Inflammatory macrophage (primary cell): ENCODE data around the gene PLOD1.
"Not testable (repeated sequence)": the region's sequence is repeated elsewhere in the genome, so short reads cannot be mapped to it uniquely, and the experiment has no call there.

Experiments used
- DNase-seq, 2 donors: peaks; one replicate each; pipeline ENCODE4 v3.0.0-alpha.2; 2020 to 2022

Gene PLOD1

GRCh38 chr1:11912482-11913216, 21.9 kb upstream of the PLOD1 start:
- DNase-seq = not testable (repeated sequence)

GRCh38 chr1:11913291-11913690, 21.2 kb upstream of the PLOD1 start:
- no peak for DNase-seq

GRCh38 chr1:11914024-11914423, 20.5 kb upstream of the PLOD1 start:
- DNase-seq = no peak

GRCh38 chr1:11918799-11919519, 15.6 kb upstream of the PLOD1 start:
- DNase-seq = no peak

- DNase-seq = no peak
Observed at GRCh38 chr1:11919621-11920020, 14.9 kb upstream of the PLOD1 start.

GRCh38 chr1:11920239-11920903, 14.1 kb upstream of the PLOD1 start:
- DNase-seq = peak; percentile 13 to 25

GRCh38 chr1:11921022-11921421, 13.5 kb upstream of the PLOD1 start:
- no peak for DNase-seq

GRCh38 chr1:11923069-11923826, 11.3 kb upstream of the PLOD1 start:
- DNase-seq = peak in 1 of 2 donors; percentile 36

GRCh38 chr1:11923827-11924113, 10.7 kb upstream of the PLOD1 start:
- no peak for DNase-seq

GRCh38 chr1:11924334-11925195, 10.0 kb upstream of the PLOD1 start:
- DNase-seq = peak in 1 of 2 donors; percentile 26

GRCh38 chr1:11925196-11925937, 9.2 kb upstream of the PLOD1 start:
- DNase-seq = not testable (repeated sequence)

- DNase-seq = no peak
Observed at GRCh38 chr1:11925938-11926292, 8.6 kb upstream of the PLOD1 start.

- no peak for DNase-seq
Observed at GRCh38 chr1:11927866-11928592, 6.5 kb upstream of the PLOD1 start.

GRCh38 chr1:11929849-11930248, 4.7 kb upstream of the PLOD1 start:
- no peak for DNase-seq

GRCh38 chr1:11930571-11931445, 3.7 kb upstream of the PLOD1 start:
- DNase-seq = no peak

- DNase-seq = no peak
Observed at GRCh38 chr1:11931845-11932244, 2.7 kb upstream of the PLOD1 start.

- DNase-seq = no peak
Observed at GRCh38 chr1:11935057-11935412, 518 bp downstream of the PLOD1 start.

- DNase-seq = not testable (repeated sequence)
Observed at GRCh38 chr1:11935733-11936132, 1.2 kb downstream of the PLOD1 start.

GRCh38 chr1:11938722-11939526, 4.4 kb downstream of the PLOD1 start:
- no peak for DNase-seq
